ENCODE measurements around the gene CHCHD10. TPM values are rescaled to one million over a fixed set of nuclear protein-coding genes. Genes with fewer than 3 reads are reported as not detected.

CHCHD10 gene
- total and polyA plus RNA-seq, 2 of the 8 experiments (the other 6 are each of a cell fraction or from before 2014, with no cell fraction given), result 58.3 to 94.5 TPM

- TF ChIP-seq CHD7 (IDR thresholded peaks at IDR 0.05; ENCODE audit: insufficient replicate concordance, low read length), result no peak
- no peak for TF ChIP-seq SAP30 (IDR thresholded peaks at IDR 0.05; ENCODE audit: insufficient read depth, insufficient replicate concordance, low read length)
- TF ChIP-seq RAD21 (IDR thresholded peaks at IDR 0.05 in 1 of 2, conservative IDR thresholded peaks at IDR 0.05 in 1 of 2; ENCODE audit: low read depth in 2 of 2, low read length in 2 of 2), result no peak
- TF ChIP-seq CTCF (IDR thresholded peaks at IDR 0.05; ENCODE audit: control extremely low read depth in 1 of 3, insufficient read depth in 1 of 3, low read depth in 1 of 3, low read length in 3 of 3), result no peak
- no peak for TF ChIP-seq RFX5 (IDR thresholded peaks at IDR 0.05; ENCODE audit: borderline replicate concordance, low read depth, low read length)
- no peak for TF ChIP-seq SP4 (IDR thresholded peaks at IDR 0.05; ENCODE audit: low read length)
These were observed 13.9 kb upstream of the CHCHD10 start (continued) for GRCh38 chr22:23781511-23782183.
